PC-3 (cell line): ENCODE data around the gene PARM1.

ENCODE experiments used
- CTCF ChIP-seq: fragments of 300-600 bp; sonication (generic); conservative IDR thresholded peaks from 2 replicates; pipeline ENCODE4 v1.5.1; 2017; ENCODE audit warnings: antibody characterized with exemption, low read depth, mild to moderate bottlenecking, low read length
- EZH2 ChIP-seq: fragments of 300-600 bp; sonication (generic); IDR thresholded peaks from one replicate; pipeline ENCODE4 v1.6.1; 2017; ENCODE audit warnings: antibody characterized with exemption, mild to moderate bottlenecking, low read length; ENCODE audit not compliant: unreplicated experiment
- EZH2phosphoT487 ChIP-seq: fragments of 300-600 bp; sonication (generic); IDR thresholded peaks from 2 replicates; pipeline ENCODE4 v1.6.1; 2018; ENCODE audit warnings: mild to moderate bottlenecking, antibody characterized with exemption, low read length, borderline replicate concordance

DNA sequence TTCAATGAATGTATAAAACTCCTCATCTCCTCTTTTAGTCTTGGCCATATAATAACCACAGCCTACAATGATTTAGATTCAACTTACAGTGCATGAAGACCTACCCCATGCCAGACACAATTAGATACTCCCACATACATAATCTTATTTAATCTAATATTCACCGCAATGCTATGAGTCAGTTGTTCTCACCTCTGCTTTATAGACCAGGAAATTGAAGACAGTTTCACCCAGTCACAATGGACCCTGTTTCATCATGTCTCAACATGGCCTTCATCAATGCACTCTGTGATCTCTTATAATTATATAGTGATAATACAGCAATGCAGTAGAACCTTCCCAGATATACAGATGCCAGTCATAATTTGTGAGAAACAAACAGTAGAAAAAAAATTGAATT lies 148.6 kb downstream of the PARM1 start:
- TF ChIP-seq CTCF, result no peak
- TF ChIP-seq EZH2, result no peak
- TF ChIP-seq EZH2phosphoT487, result no peak
